GM19351 (cell line): ENCODE measurements around the gene TFDP2.
"Not testable (repeated sequence)": the region's sequence is repeated elsewhere in the genome, so short reads cannot be mapped to it uniquely, and the experiment has no call there.

Experiments
- ATAC-seq: cut with Tn5 transposase; IDR thresholded peaks from one replicate; pipeline ENCODE4 v1.9.1; 2021; ENCODE audit warnings: mild to moderate bottlenecking, moderate library complexity; ENCODE audit not compliant: unreplicated experiment

TFDP2 gene

DNA sequence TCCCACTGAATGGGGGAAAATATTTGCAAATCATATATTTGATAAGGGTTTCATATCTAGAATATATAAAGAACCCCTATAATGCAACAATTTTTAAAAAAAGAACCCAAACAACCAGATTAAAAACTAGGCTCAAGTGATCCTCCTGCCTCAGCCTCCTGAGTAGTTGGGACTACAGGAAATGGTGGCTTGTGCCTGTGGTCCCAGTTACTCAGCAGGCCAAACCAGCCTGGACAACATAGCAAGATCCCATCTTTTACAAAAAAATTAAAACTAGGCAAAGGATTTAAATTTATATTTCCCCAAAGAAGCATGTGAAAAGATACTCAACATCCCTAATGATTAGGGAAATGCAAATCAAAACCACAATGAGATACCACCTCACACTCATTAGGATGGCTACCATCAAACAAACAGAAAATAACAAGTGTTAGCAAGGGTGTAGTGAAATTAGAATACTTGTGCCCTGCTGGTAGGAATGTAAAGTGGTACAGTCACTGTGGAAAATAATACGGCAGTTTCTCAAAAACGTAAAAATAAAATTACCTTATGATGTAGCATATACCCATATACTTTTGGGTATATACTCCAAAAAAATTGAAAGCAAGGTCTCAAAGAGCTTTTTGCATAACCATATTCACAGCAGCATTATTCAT, 19.7 kb downstream of the TFDP2 start:
- no peak for ATAC-seq

DNA sequence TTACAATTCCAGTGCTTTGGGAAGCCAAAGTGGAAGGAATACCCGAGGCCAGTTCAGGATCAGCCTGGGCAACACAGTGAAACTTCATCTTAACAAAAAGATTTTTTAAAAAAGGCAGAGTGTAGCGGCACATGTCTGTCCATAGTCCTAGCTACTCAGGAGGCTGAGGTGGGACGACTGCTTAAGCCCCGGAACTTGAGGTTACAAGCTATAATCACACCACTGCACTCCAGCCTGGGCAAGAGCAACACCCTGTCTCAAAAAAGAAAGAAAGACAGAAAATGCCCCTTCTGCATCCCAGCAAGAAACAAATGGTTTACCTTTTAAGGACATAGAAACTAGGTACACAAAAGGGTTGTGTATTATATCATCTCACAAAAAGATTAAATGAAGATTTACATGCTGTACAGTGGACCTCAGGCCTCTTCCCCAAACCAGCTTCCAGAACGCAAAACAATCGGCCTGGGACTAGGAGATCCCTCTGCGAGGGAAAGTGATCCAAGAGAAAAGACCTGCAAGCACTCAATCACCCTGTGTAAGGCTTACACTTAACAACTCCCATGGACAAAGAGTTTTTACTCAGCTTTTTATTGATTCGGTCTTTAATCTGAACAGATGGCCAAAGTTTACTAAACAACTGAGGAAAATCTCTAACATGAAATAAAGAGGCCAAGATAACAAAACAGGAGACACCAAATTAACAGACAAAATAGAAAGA, 21.2 kb downstream of the TFDP2 start:
- ATAC-seq = no peak

DNA sequence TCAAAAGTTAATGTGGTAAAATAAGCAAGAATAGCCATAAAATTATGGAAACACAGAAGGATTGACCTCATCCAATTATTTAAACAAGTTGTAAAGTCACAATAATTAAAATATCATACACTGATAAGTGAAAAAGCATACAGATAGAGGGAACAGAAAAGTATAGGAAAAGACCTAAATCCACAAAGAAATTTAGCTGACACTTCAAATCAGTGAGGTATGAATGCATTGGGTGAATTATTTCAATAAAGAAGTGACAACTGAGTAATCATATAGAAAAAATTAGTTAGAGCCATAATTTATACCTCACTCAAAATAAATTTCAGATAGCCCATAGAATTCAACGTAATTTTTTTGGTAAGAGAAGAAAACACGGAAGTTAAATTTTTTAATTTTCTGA, 25.1 kb downstream of the TFDP2 start:
- ATAC-seq = no peak

DNA sequence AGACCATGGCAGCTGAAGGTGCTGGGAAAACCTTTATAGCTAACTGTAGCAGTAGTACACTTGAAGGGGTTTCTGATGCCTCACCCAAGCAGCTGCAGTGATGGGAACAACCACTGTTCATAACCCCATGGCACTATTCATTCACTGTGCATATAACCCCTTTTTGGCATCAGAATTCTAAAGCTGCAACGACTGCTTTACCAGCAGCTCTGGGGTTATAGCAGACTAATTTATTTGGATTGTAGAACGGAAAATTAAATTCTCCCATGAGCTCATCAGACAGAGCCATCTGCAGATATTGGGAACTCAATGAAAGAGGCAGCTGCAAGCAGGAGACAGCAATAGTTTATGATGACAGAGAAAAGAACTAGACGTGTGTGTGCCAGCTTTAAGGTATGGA, 28.6 kb downstream of the TFDP2 start:
- ATAC-seq = no peak

DNA sequence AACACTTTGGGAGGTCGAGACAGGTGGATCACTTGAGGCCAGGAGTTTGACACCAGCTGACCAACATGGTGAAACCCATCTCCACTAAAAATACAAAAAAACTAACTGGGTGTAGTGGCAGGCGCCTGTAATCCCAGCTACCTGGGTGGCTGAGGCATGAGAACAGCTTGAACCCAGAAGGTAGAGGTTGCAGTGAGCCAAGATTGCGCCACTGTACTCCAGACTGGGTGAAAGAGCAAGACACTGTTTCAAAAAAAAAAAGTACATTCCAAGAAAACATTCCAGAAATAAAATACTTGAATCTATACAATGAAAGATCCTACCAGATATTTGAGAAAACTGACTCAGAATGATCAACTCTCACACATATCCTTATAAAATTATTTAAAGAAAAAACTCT, 30.4 kb downstream of the TFDP2 start:
- ATAC-seq = no peak

DNA sequence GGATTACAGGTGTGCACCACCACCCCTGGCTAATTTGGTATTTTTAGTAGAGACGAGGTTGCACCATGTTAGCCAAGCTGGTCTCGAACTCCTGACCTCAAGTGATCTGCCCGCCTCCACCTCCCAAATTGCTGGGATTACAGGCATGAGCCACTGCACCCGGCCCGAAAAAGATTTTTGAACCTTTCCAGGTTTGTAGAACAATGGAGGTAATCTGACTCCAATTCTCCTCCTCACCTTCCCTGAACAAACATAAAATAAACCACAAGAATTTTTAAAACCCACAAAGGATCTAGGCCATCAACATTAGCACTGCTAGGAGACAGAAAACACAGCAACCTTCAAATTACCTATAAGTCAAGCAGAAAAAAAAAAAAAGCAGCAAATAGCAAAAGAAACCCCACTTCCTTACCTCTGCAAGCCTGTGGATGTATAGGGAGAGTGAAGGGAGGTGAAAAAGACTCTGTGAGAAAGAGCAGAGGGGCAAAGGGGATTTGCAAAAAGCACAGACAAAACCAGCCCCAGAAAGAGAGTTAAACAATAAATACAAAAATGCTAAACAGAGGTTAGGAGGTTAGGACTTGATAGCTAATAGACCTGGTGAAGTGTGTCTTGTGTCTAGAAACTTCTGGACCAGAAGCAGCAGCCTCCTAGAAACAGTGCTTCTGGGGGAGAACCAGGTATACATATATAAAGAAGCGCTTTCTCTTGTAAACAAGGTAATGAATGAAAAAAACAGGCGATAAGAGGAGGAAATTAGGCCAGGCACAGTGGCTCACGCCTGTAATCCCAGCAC, 32.1 kb downstream of the TFDP2 start:
- ATAC-seq = no peak

DNA sequence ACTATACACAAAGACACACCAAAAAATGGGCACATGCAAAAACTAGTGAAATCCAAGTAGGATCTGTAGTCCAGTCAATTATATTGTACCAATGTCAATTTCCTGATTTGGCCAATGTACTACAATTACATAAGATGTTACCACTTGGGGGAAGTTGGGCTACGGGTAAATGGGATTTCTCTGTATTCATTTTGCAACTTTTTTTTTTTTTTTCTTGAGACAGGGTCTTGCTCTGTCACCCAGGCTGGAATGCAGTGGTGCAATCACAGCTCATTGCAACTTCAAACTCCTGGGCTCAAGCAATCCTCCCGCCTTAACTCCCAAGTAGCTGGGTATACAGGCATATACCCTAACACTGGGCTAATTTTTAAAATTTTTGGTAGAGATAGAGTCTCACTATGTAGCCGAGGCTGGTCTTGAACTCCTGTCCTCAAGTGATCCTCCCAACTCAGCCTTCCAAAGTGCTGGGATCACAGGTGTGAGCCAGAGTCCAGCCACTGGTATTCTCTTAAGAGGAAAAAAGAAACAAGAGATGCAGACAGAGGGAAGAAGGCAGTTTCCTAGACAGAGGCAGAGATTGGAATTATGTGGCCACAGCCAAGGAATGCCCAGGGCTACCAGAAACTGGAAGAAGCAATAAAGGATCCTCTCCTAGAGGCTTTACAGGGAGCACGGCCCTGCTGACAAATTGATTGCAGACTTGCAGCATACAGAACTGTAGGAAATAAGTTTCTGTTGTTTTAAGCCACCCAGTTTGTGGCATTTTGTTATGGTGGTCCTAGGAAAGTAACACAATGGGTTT, 33.3 kb downstream of the TFDP2 start:
- no peak for ATAC-seq

DNA sequence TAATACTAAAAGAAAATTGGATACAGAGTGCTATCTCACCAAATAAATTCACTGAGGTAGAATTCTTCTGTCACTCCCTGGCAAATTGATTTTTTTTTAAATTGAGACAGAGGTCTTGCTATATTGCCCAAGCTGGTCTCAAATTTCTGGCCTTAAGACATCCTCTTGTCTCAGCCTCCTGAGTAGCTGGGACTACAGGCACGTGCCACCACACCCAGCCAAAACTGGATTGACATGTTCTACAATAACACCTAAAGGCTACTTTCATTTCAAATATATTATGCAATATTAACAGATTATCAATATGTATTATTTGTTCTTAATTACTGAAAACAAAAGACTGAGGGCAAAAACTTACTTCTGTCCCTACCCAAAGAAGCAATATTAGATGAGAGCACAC, 36.7 kb downstream of the TFDP2 start:
- no peak for ATAC-seq

DNA sequence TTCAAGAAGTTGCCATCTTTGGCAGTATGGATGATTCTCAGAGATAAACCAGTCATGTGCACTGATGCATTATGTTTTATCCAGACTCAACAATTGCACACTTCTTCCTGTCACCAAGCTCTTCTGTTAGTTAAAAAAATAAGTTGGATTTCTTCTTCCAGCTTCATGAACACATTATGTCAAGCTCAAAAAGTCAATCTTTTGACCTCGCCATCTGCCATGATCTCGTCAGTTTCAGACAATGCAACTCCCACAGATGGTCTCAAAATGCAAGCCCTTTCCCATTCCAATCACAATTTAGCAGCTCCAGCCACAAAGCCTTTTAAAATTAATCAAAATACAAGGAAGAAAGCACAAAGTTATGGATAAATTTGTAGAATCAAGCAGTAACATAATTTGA, 42.8 kb downstream of the TFDP2 start:
- ATAC-seq = no peak

DNA sequence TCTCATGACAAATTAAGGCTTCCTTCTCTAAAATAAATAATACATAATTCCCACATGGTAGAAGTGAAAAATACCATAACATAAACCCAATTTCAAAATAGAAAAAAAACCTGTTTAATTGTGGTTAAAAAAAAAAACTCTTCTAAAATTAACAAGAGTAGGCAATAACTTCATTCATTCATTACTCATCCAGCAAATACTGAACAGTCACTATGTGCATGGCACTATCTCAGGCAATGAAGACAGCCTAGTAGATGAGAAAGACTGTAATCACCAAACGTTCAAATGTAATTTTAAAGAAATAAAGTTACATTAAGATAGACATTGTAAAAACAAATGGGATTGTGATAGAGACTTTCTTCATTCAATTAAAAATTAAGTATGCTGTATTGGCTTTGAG, 43.4 kb downstream of the TFDP2 start:
- no peak for ATAC-seq

DNA sequence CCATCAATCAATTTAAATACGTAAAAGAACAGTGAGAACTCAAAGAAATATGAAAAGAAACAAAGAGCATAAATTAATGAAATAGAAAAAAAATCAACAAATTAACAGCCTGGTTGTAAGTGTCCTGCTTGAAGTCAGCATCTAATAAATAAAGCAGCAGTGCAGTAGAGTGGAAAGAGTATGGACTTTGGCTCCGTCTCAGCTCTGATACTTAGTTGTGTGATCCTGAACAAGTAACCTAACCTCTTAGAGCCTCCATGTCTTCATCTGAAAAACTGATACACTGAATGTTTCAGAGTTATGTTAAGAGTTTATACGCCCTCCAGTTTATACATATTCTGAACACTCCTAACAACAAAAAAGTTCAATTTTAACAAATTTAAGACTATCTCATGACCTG, 44.6 kb downstream of the TFDP2 start:
- no peak for ATAC-seq

DNA sequence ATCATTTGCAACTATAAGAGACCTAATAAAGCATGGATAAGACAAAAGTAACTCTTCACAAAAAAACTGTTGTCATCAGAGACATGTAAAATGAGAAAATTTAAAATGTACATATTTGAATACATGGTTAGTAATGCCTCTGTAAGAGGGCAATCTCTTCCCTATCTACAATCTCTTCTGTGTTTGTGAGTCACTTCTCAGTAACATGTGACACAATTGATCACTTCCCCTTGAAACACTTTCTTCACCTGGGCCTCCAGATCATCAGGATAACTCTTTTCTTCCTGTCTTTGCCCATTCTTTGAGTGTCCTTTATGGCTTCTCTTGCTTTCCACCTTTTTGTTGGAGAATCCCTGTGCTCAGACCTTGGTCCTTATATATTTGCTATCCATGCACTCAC, 50.4 kb downstream of the TFDP2 start:
- no peak for ATAC-seq

DNA sequence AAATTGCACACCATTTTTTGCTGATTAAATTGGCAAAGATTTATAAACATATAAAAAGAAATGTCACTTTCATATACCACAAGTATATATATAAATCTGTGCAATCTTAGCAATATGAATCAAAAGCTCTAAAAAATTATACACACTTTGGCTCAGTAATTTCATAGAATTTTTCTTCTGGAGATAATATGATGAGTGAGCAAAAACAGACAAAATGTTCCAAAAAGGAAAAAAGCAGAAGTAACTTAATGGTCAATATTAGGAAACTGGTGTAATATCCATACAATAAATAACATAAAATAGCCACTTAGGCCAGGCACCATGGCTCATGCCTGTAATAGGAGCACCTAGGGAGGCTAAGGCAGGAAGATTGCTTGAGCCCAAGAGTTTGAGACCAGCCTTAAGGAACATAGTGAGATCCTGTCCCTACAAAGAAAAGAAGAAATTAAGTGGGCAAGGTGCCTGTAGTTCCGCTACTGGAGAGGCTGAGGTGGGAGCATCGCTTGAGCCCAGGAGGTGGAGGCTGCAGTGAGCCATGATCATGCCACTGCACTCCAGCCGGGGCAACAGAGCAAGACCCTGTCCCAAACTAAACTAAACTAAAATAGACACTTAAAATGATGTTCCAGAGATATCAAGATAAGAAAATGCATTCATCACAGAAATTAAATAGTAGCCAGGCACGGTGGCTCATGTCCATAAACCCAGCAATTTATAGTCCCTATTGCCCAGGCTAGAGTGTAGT, 52.1 kb downstream of the TFDP2 start:
- no peak for ATAC-seq

DNA sequence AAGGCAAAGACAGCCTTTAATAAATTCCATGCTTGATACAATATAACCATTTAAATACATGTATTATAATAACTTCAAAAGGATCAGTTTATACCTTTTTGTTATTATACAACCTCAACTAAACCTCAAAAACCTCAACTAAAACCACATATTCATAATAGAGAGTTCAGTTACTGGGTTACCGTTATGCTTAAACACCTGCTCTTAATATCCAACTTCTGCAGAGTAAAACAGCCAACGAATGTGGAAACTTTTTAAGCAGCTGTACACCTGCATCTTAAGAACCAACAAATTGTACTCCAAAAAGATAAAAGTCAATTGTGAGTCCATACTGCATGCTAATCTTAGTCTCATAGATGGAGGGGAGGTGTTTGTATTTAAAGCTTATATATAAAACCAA, 53.5 kb downstream of the TFDP2 start:
- no peak for ATAC-seq

DNA sequence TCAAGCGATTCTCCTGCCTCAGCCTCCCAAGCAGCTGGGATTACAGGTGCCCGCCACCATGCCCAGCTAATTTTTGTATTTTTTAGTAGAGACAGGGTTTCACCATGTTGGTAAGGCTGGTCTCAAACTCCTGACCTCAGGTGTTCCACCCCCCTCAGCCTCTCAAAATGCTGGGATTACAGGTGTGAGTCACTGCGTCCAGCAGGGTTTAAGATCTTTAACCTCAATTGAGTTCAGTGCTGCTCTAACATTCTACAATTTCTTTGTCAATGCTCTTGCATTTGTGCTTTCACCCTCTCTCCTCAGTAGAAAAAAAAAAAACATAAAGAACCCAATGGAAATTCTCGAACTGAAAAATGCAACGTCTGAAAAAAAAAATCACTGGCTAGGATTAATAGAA, 60.4 kb downstream of the TFDP2 start:
- ATAC-seq = not testable (repeated sequence)

DNA sequence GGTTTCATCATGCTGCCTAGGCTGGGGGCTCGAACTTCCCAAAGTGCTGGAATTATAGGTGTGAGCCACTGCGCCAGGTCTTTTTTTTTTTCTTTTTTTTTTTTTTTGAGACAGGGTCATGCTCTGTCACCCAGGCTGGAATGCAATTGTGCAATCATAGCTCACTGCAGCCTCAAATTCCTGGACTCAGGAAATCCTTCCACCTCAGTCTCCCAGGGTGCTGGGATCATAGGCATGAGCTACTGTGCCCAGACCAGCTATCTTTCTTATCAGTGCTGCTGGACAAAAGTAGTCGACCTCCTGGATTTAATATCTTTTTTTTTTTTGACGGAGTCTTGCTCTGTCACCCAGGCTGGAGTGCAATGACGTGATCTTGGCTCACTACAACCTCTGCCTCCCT, 60.8 kb downstream of the TFDP2 start:
- no peak for ATAC-seq

DNA sequence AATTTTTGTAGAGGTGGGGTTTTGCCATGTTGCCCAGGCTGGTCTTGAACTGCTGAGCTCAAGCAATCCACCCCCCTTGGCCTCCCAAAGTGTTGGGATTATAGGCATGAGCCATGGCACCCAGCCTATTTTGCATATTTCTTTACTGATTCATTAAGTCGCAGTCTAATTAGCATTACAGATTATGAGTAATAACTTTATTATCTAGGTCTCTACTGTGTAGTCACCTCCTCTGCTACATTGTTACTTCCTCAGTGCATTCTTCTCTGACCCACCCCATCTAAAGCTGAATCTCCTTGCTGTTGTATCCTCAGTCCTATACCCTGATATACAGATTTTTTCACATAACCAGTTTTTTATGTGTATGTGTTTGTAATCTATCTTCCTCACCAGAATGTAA, 61.7 kb downstream of the TFDP2 start:
- no peak for ATAC-seq

DNA sequence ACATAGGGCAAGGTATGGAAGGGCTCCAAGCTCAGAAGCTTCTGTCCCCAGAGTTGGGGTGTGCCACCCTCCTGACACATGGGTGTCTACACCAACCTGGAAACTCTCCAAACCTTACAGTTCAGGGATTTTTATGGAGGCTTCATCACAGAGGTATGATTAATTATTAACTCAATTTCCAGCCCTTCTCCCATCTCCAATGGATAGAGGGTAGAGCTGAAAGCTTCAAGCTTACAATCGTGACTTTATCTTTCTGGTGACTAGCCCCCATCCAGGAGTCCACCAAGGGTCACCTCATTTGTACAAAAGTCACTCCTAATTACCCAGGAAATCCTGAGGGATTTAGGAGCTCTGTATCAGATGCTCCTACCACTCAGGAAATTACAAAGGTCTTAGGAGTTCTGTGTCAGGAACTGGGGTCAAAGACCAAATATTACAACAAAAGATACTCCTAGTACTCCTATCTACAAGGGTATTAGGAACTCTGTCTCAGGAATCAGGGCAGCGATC, 62.7 kb downstream of the TFDP2 start:
- no peak for ATAC-seq

DNA sequence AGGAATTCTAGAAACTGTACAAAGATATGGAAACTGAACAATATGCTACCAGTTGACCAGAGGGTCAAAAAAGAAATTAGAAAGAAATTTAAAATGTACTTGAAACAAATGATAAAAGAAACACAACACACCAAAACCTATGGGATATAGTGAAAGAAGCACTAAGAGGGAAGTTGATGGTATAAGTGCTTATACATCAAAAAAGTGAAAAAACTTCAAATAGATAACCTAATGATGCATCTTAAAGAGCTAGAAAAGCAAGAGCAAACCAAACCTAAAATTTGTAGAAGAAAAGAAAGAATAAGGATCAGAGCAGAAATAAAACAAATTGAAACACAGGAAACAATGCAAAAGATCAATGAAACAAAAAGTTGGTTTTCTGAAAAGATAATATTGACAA, 68.2 kb downstream of the TFDP2 start:
- no peak for ATAC-seq

DNA sequence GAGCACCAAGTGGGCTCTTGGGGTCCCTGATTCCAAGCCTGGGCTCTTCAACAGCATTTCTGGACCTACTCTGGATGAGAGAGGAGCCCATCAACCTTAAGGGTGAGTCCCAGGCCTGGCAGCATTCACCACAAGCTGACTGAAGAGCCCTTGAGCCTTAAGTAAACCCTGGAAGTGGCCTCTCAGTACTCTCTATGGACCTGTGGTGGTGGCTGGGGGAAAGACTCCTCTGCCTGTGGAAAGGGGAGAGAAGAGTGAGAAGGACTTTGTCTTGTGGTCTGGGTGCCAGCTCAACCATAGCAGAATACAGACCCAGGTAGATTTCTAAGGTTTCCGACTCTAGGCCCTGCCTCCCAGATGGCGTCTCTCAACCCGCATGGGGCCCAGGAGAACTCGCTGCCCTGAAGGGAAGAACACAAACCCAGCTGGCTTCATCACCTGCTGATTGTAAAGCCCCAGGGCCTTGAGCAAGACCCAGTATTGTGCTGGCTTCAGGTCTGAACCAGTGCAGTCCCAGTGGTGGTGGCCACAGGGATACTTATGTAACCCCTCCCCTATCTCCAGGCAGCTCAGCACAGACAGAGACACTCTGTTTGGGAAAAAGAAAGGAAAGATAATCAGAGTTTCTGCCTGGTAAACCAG, 71.4 kb downstream of the TFDP2 start:
- ATAC-seq = no peak
